Measurements from ENCODE around the gene GNB1L.

Gene GNB1L

DNA sequence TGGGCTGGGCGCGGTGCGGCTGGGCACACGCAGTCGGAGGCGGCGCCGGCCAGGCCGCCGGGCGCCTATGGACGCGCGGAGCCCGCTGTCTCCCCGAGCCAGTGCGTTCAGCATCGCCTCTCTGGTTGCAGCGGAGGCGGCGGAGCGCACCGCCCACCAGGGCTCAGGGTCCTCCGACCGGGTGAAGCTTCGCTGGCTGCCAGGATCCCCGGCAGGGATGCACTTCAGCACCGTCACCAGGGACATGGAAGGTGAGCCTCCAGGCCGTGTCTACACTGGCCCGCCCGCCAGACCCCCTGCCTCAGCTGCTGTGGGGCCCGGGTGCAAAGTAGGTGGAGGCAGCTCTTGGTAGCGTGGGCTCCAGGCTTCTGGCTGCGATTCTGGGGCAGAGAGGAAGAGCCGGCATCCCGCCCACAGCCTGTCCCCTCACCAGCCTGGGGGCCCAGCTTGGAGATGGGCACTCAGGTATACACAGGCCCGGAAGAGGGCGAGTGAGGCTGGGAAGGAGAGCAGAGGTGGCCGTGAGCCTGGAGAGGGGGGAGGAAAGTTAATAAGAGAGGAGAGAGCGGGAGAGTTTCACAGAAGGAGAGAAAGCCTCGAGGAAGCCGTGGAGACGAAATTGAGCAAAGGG is 95.1 kb downstream of the GNB1L start:
- no peak for DNase-seq

DNA sequence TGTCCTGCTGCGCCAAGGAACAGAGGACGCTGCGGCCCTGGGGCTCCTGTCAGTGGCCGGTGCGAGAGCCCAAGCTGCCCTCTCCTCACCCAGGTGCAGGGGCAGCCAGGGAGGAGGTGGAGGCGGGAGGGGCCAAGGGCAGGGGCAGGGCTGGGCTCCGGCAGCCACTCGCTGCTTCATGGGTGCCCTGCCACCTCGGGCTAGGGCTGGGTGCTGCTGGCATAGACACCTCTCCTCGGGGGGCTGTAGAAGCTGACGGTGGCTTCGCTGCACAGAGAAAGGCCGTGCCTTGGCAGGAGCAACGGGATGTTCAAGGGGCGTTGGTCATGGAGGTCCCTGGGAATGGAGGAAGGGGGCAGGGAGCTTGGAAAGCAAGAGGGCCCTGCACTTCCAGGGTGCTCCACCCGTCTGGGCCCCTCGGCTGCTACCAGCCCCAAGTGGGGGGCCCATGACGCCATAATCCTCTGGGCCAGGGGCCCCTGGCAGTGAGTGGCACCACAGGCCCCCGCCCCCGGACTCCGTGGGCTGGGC is 95.7 kb downstream of the GNB1L start:
- no peak for DNase-seq

DNA sequence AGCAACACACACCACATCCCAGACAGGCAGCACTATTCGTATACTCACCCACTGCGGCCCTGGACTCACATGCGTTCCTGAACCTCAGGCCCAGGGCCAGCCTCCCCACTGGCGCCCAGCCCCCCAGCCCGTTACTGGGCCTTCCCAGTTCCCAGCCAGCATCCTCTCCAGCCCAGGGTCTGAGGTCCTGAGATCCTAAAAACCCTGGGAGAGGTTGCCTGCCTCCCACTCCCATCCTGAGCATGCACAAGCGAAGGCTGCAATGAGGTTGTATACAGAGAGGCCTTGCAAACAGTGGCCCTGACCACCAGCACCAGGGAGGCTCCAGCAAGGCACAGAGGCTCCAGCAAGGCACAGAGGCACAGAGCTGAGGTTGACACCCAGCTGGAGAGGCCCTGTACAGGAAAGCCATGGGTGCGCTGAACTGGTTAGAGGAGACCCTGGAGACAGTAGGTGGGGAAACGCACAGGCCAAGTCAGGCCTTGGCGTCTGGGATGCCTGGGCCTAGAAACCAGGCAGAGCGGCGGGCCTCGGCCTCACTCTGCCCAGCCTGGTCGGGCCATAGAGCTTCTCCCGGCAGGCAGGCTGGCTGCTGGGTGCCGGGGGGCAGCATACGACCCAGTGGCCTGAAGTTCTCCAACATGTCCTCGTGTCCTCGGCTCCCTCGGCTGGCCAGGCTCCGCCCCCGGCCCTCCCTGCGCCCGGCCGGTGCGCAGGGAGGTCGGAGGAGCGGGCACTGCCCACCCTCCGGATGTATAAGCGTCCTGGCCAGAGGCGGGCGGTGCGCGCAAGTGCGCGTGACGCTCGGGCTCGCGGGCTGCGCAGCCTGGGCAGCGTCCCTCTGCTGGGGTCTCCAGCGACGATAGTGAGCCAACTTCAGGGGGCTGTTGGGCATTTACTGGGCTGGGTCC is 96.4 kb downstream of the GNB1L start:
- DNase-seq, result no peak

DNA sequence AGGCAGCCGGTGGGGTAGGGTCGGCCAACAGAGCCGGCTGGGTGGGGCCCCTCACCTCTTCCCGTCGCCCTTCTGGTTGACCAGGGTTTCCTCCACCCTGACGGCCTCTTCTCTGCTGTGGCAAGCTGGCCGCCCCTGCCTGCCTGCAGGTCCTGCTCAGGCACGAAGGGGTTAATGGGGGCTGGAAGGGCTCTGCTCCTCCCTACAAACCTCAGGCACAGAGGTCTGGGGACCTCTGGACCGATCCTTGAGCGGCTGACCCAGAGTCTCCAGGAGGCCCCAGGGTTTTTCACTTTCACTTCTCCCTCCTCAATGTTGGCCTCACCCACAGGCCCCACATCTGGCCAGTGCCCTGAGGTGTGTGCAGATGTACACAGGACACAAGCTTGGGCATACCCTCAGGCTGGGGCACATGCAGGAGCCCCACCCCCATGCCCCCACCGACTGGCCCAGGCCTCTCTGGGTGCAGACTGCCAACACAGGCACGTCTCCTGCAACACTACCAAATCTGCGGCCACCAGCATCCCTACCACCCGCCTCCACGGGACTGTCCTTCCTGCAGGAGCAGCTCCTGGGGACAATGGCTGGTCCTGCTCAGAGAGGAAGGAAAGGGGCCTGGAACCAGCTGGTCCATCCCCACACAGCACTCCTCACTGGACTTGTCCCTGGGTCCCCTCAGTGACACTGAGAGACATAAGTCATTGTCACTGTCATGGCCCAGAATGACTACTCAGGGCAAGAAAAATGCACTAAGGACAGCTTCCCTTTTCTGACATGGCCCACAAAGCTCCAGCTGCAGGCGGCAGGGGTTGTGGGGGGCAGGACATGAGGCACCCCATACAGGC is 97.3 kb downstream of the GNB1L start:
- no peak for DNase-seq

DNA sequence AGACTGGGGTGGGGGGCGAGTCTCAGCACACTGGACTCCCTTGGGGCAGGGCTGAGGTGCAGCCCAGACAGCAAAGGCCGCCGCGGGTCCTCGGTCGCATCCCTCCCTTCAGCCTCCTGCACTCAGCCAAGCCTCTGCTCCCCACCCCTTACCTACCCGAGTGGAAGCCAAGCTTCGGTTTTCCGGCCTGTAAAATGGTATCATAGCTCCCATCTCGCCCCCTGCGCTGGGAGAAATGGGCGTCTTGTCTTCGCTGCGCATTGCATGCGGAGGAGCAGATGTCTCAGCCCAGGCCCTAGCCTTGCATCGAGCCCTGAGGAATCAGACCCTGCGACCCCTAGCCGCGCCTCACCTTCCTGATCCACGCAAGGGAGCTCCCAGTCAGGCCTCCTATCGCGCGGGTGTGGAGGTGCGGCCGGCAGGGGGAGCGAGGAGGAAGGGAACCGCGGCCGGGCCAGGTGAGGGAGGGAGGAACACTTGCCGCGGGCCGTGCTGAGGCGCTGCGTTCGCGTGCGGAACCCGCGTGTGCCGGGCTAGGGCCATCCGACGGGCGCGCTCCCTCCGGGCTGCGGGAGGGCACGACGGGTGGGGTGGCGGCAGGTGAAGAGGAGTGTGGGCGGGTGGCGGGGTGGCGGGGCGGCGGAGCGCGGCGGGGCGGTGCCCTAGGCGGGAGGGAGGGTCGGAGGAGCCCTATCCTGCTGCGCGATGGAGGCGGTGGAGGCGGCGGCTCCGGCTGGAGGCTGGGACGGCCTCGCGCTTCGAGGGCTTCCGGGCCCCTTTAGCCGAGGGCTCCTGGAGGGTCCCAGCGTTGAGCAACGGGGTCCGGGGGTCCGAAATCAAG is 98.2 kb downstream of the GNB1L start:
- DNase-seq, result no peak

DNA sequence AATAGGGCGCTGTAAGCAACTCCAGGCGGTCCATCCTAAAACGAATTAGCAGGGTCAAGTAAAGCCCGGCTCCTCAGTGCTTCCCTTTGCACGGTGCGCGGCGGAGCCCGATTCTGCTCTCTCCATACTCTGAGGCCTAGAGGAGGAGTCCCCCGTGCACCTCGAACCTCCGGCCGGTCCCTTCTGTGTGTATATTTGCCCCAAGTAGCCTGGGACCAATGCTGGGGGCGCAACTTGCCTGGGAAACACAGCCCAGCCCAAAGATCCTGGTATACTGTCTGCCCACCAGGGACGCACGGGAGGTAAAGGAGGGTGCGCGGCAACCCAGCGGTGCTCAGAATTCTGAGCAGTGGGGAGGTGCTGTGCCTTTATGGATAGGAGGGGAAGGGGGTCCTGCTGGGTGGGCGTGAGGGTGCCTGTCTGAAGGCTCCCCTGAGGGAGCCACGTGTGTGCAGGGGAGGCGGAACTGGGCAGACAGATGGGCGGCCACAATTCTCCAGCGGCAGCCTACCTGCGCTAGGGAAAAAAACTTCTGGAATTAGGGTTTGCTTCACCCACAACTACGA is 98.9 kb downstream of the GNB1L start:
- no peak for DNase-seq

DNA sequence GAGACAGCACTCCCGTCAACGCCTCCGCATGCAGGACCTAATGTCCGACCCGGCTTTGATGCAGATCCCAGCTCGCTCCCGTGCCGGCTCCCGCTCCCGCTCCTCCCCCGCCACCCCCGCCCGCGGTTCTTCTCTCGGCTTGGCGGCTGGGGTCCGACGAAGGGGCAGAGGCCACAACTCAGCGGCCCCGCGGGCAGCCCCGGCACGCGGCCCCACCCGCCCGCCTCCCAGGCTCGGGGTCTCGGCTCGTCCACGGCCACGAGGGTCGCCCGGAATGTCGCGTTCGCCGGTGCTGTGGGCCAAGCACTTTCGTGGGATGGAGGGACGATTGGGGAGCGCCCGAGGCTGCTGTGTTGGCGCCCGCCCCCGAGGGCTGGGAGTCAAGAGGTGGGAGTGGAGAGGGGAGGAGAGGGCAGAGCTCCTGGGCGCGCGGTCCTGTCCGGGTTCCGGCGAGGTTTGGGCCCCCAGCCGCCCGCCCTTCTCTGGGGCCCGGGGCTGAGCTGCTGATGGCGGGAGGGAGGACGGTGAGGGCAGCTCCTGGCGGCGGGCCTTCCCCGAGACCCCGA is 99.4 kb downstream of the GNB1L start:
- no peak for DNase-seq

DNA sequence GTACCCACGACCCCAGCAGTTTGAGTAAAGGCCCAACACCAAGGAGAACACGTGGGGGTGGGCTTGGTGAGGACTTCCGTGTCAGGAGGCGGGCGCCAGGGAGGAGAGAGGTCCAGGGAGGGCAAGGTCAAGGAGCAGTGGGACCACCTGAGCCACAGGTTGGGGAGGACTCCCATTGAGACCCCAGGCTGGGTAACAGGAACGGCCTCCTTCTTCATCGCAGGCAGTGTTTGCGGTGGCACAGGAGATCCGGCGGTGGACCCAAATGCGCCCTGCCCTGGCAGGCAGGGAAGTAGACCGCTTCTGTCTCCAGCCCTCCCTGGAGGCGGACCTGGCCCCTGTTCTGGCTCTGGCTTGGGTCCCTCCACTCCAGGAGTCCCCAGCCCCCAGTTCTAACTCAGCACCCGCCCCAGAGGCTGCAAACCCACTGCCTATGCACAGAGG is 100.0 kb downstream of the GNB1L start:
- no peak for DNase-seq

DNA sequence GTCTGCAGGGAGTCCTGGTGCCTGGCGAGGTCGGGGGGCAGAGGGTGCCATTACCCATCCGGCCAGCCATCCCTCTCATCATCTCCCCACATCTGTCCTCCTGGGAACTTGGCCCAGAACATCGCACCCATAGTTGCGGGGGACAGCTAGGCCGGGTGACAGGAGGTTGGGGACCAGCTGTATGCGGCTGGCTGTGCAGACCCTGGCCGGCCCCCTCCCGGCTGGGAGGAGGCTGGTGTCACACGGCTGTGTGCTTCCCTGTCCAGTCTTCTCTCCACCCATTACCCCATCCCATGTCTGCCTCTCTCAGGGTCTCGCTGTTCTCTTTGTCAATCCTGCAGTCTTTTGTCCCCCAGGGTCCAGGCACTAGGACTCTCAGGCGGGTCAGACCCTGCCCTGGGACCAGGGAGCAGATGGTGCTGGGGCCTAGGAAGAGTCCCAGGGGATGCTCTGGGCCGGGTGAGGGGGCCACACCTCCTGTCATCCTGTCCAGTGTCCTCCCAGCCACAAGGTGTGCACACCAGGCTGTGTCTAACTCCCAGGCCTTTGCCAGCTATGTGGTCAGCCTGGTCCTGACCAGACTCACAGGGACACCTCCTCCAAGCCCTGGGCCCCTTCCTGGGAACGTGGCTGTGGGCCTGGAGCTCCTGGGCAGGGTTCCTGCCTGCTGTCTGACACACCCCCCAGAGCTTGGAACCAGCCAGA is 100.5 kb downstream of the GNB1L start:
- DNase-seq, result no peak

DNA sequence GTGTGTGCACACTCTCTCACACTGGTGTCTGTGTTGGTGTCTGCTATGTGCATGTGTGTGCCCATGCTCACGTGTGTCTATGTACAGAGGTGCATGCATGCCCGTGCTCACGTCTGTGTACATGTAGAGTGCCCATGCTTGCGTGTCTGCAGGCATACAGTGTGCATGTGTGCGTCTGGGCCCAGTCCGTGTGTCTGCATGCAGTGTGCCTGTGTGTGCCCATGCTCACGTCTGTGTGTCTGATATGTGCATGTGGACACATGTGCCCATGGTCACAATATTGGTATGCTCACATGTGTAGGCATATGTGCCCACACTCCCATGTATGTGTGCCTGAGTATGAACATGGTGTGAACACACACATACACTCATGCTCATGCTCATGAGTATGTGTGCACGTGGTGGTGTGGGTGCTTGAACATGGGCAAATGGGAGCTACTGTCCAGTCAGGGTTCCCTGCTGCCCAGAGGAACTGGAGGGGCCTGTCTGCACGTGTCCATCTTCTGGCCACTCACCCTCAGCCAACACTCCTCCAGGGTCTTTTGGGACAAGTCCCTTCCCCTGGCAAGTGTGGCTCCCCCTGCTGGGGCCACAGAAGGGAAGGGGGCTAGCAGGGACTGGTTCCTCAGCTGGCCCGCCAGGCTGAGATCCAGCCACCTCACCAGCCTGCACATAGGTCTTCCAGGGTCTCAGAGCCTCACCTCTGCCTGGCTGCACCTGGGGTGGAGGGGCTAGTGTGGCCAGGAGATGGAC is 101.4 kb downstream of the GNB1L start:
- no peak for DNase-seq

DNA sequence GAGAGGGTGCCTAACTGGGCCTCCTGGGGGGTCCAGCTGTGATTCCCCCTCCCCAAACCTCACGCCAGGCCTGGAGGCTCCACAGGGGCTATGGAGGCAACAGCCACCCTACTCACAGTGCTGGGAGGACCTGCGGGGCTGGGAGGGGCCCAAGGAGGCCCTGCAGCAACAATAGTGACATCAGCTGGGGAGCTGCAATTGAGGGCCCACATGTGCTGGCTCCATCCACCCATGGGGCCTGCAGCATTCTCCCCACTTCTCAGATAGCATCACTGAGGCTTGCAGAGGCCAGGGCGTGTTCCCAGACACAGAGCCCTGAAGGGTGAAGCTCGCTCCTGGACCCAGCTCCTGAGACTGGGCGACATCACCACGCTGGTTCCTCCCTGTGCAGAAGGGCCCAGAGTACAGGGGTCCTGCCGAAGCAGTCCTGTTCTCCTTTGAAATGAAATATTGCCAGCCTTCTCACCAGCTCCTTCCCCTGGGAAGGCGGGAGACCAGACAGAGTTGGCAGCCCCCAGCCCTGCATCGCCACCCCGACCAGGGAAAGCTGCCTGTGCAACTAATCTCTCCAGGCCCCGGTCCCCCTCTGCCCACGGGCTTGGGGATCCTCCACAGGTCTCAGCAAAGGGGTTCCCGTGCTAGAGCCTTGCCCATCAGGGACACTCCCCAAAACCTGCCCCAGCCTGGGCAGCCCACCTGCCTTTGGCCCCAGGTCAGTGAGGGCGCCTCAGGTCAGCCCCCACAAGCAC is 103.0 kb downstream of the GNB1L start:
- DNase-seq, result no peak

DNA sequence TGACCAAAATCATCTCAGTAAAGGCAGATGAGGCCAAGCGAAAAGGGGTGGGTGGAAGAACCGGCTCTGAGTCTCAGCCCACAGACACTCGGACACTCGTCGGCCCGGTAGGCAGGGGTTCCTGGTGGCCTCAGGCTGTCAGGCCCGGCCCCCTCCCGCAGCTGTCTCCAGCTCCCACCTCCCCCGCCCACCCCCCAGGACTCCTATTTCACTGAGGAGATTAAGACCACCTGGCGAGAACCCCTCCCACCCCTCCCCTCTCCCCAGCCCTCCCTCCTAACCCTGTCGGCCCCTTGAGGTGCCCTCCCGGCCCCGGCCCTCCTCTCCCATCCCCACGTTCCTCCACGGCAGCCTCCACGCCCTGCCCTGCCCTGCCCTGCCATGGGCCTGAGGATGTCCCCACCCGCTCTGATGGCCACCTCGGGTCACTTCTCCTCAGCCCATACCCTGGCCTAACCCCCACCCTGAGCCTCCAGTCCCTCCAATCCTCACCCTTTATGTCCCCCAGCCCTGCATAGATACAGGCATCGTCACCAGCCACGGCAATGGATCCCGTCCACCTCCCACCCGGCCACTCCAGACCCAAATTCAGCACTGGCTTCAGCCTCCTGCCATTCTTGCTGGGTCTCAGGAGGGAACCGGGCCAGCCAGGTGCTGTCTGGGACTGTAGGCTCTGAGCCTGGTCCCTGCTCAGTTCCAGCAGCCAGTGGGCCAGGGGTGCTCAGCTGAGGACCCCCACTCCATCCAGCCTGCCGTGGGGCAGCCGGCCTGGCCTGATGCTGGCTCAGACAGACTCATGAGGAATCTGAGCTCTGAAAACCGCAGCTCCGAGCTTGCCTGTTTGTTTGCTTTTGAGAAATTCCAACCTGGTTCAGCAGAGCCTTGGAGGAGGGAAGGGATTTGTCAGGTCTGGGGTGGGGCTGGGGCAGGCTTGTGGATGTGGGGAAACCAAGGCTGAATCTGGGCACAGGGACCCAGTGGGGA is 103.9 kb downstream of the GNB1L start:
- no peak for DNase-seq

DNA sequence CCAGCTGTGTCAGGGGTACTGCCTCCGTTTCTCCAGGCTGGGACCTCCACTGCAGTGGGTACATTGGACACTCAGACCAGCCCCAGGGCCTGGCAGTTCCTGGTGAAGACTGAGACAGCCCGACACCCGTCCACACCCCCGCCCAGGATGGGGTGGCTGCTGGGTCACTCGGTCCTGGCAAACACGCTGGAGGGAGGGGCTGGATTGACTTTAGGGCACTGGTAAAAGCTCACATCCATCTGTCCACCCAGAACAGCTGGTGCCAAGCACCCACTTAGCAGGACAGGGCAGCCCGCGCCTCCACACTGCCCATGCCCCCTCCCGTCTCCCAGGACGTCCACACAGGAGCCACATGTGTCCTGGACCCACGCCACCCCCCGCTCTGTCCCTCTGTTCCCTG is 104.8 kb downstream of the GNB1L start:
- DNase-seq, result no peak

DNA sequence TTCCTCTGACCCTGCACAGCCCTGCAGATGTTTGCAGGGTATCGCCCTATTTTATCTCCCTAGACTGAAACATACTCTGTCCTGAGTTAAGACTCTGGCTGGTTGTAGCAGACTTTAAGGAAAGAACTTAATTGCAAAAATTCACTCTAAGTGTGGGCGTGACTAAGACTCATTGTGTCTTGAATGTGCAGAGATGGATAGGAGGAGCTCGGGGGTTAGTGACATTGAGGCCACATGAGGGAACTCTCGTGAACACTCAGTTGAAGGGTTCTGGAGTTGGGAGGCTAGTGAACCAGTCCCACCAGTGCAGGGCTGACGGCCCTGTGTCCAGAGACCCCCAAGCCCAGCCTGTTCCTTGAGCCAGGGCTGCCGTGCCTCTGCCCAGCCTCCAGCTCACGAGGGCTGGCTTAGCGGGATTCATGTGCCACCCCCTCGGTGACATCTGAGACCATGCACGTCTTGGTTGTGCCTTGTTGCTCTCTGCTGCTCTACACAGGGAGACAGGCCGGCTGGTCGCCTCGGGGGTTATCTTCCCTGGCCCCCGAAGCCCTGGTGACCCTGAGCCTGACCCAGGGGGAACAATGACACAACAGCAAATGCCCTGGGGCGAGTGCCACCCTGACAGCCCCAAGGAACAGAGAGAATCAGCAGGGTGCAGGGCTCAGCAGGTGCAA is 105.5 kb downstream of the GNB1L start:
- DNase-seq, result no peak

DNA sequence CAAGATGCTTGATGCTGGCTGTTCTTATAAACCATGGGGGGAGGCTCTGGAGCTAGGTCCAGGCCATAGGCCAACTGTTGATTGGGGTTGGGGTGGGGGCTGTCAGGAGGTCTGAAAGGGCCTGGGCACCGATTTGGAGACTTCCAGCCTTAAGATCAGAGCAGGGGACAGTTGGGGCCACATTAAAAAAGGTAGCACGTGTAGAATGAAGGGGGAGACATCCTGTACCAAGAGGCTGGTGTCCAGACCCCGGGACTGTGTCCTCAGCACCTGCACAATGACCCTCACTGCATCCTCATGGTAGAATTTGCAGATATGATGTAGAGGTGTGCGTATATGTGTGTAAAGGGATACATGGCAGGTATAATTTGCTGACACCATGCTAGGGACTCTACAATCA is 106.5 kb downstream of the GNB1L start:
- DNase-seq, result no peak

DNA sequence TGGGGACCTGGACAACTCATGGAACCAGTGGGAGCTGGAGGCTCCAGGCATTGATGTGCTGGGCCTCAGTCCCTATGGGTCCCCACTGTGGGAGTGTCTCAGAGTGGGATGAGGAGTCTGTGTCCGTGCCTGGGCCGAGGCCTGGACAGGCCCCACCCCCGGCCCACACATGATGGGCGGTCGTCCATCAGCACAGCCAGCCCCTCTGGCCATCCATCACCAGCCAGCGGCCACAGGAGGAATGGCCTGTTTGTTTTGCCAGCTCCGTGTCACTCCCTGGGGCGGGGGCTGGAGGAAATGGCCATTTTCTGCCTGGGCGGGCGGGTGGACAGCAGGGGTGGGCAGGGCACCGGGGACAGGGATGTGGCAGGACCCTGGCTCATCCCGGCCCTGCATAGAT is 107.1 kb downstream of the GNB1L start:
- no peak for DNase-seq

DNA sequence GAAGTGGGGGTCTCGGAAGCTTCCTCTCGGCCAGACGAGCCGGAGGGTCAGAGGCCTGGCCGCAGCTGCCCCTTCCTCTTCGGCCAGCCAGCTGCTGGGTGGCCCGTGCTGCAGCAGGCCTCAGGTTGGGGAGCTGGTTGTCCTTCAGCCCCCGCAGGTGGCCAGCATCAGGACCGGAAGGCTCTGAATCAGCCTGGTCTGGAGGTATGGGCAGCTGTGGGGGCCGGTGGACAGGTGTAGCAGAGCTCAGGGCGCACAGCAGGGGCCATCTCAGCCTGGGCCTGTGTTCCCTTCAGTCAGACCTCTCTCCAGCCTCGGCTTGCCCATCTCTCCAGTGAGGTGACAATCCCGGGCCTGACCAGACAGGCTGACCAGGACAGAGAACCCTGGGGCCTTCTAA is 107.9 kb downstream of the GNB1L start:
- DNase-seq, result no peak
